ENCODE measurements around the gene ETS1. TPM values are rescaled to one million over a fixed set of nuclear protein-coding genes. Genes with fewer than 3 reads are reported as not detected.

Gene ETS1
- total RNA-seq, 1 donor from 2014 or later = 115 TPM

DNA sequence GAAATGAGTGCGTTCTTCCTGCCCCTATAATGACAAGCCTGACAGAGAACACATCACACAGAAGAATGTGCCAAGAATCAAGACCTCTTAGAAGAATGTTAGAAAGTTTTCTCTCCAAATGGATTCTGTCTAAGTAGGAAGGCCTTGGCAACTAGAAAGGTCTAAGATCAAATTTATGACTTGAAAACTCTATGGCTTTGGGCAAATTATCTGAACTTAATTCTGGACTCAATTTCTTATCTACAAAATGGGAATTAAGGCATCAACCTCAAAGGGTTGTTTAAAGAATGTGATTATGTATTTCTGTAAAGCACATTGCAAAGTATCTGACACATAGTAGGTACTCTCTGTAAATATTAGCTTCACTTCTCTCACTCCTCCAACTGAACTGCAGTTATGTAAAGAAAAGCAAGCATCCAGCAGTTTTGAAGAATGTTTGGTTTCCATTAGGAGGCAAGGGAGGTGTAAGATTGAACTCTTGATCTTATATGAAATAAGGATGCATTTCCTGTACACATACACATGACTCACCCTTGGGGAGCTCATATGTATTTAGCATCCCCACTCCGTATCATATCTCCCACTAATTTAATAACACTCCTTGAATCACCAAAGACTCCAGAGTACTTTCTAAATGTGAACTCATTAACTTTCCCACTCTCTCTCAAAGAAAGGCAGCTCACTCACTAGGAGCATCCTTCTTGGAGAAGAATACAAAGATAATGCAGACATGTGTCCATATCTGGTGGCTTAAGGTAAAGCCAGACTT, 77.6 kb downstream of the ETS1 start:
- Mint-ChIP-seq H3K9me3 (ENCODE audit: low read depth) (no peaks in the 10 kb centered on the region), H3K4me3 (ENCODE audit: unreplicated experiment) (no peak overlapping the region), H3K27ac (ENCODE audit: unreplicated experiment) (peak overlapping the region; percentile 98), H3K27me3 (ENCODE audit: low read depth) (no peaks in the 10 kb centered on the region), H3K4me1 (ENCODE audit: low read depth) (peaks cover 94% of the 10 kb centered on the region), H3K36me3 (ENCODE audit: low read depth) (peaks cover 11% of the 10 kb centered on the region)
- no peak for DNase-seq (ENCODE audit: low spot score)
- TF ChIP-seq, protein P1, sequence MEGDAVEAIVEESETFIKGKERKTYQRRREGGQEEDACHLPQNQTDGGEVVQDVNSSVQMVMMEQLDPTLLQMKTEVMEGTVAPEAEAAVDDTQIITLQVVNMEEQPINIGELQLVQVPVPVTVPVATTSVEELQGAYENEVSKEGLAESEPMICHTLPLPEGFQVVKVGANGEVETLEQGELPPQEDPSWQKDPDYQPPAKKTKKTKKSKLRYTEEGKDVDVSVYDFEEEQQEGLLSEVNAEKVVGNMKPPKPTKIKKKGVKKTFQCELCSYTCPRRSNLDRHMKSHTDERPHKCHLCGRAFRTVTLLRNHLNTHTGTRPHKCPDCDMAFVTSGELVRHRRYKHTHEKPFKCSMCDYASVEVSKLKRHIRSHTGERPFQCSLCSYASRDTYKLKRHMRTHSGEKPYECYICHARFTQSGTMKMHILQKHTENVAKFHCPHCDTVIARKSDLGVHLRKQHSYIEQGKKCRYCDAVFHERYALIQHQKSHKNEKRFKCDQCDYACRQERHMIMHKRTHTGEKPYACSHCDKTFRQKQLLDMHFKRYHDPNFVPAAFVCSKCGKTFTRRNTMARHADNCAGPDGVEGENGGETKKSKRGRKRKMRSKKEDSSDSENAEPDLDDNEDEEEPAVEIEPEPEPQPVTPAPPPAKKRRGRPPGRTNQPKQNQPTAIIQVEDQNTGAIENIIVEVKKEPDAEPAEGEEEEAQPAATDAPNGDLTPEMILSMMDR (IDR thresholded peaks at IDR 0.05) = no peak

DNA sequence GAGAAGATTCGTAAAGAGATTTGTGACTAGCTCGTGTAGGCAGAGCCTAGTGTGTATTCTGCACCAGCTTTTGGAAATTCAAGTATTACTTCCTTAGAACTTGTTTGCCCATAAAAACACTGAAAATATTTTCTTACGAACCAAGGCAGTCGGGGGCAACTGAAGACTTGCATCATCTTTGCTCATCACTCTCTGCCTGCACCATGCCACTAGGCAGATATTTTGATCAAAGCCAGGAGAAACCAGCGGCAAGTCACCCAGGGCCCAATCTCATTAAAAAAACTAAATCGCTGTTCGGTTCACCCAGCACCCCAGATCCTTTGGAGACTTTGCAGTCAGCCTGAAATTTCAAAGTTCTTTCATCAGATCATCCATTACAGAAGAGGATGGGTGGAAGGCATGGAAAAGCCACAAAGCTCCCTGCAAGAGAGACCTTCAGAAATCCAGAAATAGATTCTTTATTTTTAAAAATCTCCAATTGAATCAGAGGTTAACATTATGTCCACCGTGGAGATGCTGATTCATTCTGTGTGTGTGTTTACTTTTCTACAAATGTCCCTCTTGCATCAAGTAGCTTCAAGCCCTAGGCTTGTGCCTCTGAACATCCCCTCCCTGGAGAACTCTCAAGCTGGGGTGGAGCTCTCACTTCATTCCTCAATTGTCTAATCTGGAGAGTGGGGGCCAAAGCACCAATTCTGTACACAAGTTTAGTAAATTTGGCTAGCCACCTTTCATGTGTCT, 78.4 kb downstream of the ETS1 start:
- no peak for DNase-seq (ENCODE audit: low spot score)
- H3K36me3 Mint-ChIP-seq (ENCODE audit: low read depth) = peaks cover 13% of the 10 kb centered on the region
- H3K4me1 Mint-ChIP-seq (ENCODE audit: low read depth) = peaks cover 94% of the 10 kb centered on the region
- H3K9me3 Mint-ChIP-seq (ENCODE audit: low read depth) = no peaks in the 10 kb centered on the region
- peak overlapping the region; percentile 14 for H3K4me3 Mint-ChIP-seq (ENCODE audit: unreplicated experiment)
- peak overlapping the region; percentile 98 for H3K27ac Mint-ChIP-seq (ENCODE audit: unreplicated experiment)
- TF ChIP-seq, protein P1 (IDR thresholded peaks at IDR 0.05) = no peak
- H3K27me3 Mint-ChIP-seq (ENCODE audit: low read depth) = no peaks in the 10 kb centered on the region

DNA sequence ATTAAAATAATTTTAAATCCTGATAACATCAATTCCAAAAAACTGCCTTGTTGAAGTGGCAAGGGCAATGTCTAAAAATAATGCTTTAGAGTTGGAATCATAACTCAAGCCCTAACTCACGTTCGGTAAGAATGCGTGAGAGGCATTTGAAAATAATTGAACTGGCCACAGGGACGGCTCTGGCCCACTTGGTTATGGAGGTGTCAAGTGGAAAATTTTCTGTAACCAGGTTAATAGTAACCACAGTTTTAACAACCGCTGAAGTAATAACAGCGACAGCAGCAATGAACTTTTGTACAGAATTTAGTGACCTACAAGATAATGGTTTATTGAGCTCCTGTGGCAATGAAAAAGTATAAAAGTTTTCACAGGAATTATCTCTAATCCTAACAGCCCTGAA, 79.4 kb downstream of the ETS1 start:
- Mint-ChIP-seq H3K4me1 (ENCODE audit: low read depth) (peaks cover 94% of the 10 kb centered on the region), H3K36me3 (ENCODE audit: low read depth) (peaks cover 9% of the 10 kb centered on the region), H3K9me3 (ENCODE audit: low read depth) (no peaks in the 10 kb centered on the region), H3K4me3 (ENCODE audit: unreplicated experiment) (peak overlapping the region; percentile 52), H3K27me3 (ENCODE audit: low read depth) (no peaks in the 10 kb centered on the region), H3K27ac (ENCODE audit: unreplicated experiment) (peak overlapping the region; percentile 98)
- TF ChIP-seq, protein P1 (IDR thresholded peaks at IDR 0.05) = no peak
- no peak for DNase-seq (ENCODE audit: low spot score)

DNA sequence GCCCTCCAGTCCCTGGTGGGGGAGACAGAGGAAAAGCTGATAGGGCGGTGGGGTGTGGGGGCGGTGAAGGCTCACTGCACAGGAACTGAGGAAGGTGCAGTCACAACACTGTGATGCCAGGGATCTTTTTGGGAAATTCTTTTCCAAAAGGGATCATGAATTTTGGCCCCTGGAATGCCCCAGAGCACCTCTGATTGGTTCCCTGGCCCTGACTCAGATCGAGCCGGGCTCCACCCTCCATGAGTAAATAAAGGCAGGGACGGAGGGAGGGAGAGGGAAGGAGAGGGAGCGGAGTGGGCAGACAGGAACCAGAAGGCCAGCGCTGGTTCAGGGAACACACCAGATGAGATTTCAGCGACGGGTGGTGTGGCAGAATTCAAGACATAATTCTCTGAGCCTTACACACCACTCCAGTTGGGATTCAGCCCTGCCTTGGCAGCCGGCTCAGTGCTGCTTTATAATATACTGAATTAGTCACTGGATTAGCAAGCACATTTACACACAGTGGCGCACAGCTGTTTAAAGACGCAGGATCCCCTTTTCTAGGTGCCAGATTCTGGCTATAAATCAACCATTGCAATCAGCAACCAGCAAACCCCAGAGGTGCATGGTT, 80.3 kb downstream of the ETS1 start:
- Mint-ChIP-seq H3K9me3 (ENCODE audit: low read depth) (no peaks in the 10 kb centered on the region), H3K4me1 (ENCODE audit: low read depth) (peaks cover 97% of the 10 kb centered on the region), H3K4me3 (ENCODE audit: unreplicated experiment) (peak overlapping the region; percentile 52), H3K36me3 (ENCODE audit: low read depth) (peaks cover 5% of the 10 kb centered on the region), H3K27me3 (ENCODE audit: low read depth) (no peaks in the 10 kb centered on the region), H3K27ac (ENCODE audit: unreplicated experiment) (peak overlapping the region; percentile 98)
- no peak for DNase-seq (ENCODE audit: low spot score)
- TF ChIP-seq, protein P1 (IDR thresholded peaks at IDR 0.05) = no peak

DNA sequence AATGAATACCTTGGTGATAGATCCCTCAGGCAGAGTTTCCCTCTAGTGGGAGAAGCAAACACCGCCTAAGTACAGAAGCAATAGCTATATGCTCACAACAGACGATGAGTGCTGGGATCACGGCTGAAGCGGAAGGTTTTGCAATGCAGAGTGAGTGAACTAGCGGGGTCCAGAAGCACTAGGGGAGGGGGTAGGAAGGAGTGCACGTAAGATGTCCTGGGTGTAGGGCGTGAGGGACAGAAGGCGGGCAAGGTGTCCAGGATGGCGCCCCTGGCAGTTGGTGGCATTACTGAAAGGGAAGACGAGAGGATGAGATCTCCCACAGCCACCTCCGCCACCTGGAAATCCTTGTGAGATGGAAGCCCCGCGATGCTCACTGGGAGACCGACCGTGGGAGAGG, 81.0 kb downstream of the ETS1 start:
- H3K27ac Mint-ChIP-seq (ENCODE audit: unreplicated experiment) = peak overlapping the region; percentile 98
- H3K27me3 Mint-ChIP-seq (ENCODE audit: low read depth) = no peaks in the 10 kb centered on the region
- H3K36me3 Mint-ChIP-seq (ENCODE audit: low read depth) = peaks cover 3% of the 10 kb centered on the region
- no peak for DNase-seq (ENCODE audit: low spot score)
- TF ChIP-seq, protein P1 (IDR thresholded peaks at IDR 0.05) = peak; percentile 32
- H3K9me3 Mint-ChIP-seq (ENCODE audit: low read depth) = no peaks in the 10 kb centered on the region
- H3K4me1 Mint-ChIP-seq (ENCODE audit: low read depth) = peaks cover 98% of the 10 kb centered on the region
- H3K4me3 Mint-ChIP-seq (ENCODE audit: unreplicated experiment) = peak overlapping the region; percentile 52
